HEK293 (cell line): ENCODE results near the gene TMEM232.
"Not testable (repeated sequence)": the region's sequence is repeated elsewhere in the genome, so short reads cannot be mapped to it uniquely, and the experiment has no call there.

ENCODE experiments used
- CTCF ChIA-PET: fragments of 350-600 bp; formaldehyde crosslinking; extraction: SDS; loops from one replicate; lab custom pipeline; 2021; ENCODE audit warnings: antibody characterized with exemption; lab: Yijun Ruan, JAX
- POLR2A ChIA-PET: fragments of 300-600 bp; formaldehyde crosslinking; extraction: SDS; loops from one replicate; lab custom pipeline; 2020; ENCODE audit warnings: antibody characterized with exemption, inconsistent platforms; lab: Yijun Ruan, JAX
- H3K27ac ChIP-seq: fragments of 200-500 bp; sonication (Bioruptor generic); 2 replicates; pipeline ENCODE4 v1.5.1; 2014; ENCODE audit warnings: low read depth, low read length, control low read depth, inconsistent platforms; ENCODE audit errors: extremely low read depth
- H3K36me3 ChIP-seq, 2 experiments: fragments of 200-500 bp in 1 of 2; sonication (Bioruptor generic) in 1 of 2; 1 replicate in 1 of 2; 2 replicates in 1 of 2; pipeline ENCODE4 v1.5.1; 2014 to 2017; ENCODE audit warnings: inconsistent platforms in 2 of 2, low read length in 2 of 2; ENCODE audit not compliant: control insufficient read depth in 2 of 2, insufficient read depth in 1 of 2
- H3K4me1 ChIP-seq: fragments of 200-500 bp; sonication (Bioruptor generic); 2 replicates; pipeline ENCODE4 v1.5.1; 2014; ENCODE audit warnings: mild to moderate bottlenecking, low read length, inconsistent platforms; ENCODE audit not compliant: control insufficient read depth, insufficient read depth
- H3K4me3 ChIP-seq: 2 replicates; pipeline ENCODE4 v1.5.1; 2011; ENCODE audit warnings: low read depth, mild to moderate bottlenecking, control low read depth, low read length, moderate library complexity
- H3K9me3 ChIP-seq: fragments of 200-500 bp; sonication (Bioruptor generic); 2 replicates; pipeline ENCODE4 v1.5.1; 2014; ENCODE audit warnings: low read depth, low read length, inconsistent platforms; ENCODE audit not compliant: control insufficient read depth, insufficient read depth
- HOXA7 ChIP-seq: sonication (generic); formaldehyde crosslinking; IDR thresholded peaks from 2 replicates; pipeline ENCODE4 v1.8.1; 2022; ENCODE audit warnings: missing genetic modification reagents, borderline replicate concordance
- SP3 ChIP-seq: fragments of 450-650 bp; formaldehyde crosslinking; IDR thresholded peaks from 2 replicates; pipeline ENCODE4 v1.5.1; 2016; ENCODE audit warnings: missing biosample characterization, missing genetic modification characterization
- ZBTB48 ChIP-seq: fragments of 450-650 bp; formaldehyde crosslinking; IDR thresholded peaks from 2 replicates; pipeline ENCODE4 v1.5.1; 2016; ENCODE audit warnings: missing biosample characterization, missing genetic modification characterization
- ZBTB7A ChIP-seq: fragments of 450-650 bp; formaldehyde crosslinking; IDR thresholded peaks from 2 replicates; pipeline ENCODE4 v1.5.1; 2016; ENCODE audit warnings: low read depth, missing biosample characterization, missing genetic modification characterization
- ZBTB8A ChIP-seq: fragments of 450-650 bp; formaldehyde crosslinking; IDR thresholded peaks from 2 replicates; pipeline ENCODE4 v1.5.1; 2016; ENCODE audit warnings: missing biosample characterization, missing genetic modification characterization
- ZNF140 ChIP-seq: fragments of 450-650 bp; formaldehyde crosslinking; IDR thresholded peaks from 2 replicates; pipeline ENCODE4 v1.5.1; 2016; ENCODE audit warnings: missing biosample characterization, missing genetic modification characterization
- ZNF155 ChIP-seq: fragments of 450-650 bp; formaldehyde crosslinking; IDR thresholded peaks from 2 replicates; pipeline ENCODE4 v1.5.1; 2016; ENCODE audit warnings: missing biosample characterization, missing genetic modification characterization
- ZNF394 ChIP-seq: fragments of 450-650 bp; formaldehyde crosslinking; IDR thresholded peaks from 2 replicates; pipeline ENCODE4 v1.5.1; 2016; ENCODE audit warnings: missing biosample characterization, missing genetic modification characterization, mild to moderate bottlenecking, moderate library complexity, borderline replicate concordance
- ZNF426 ChIP-seq: fragments of 450-650 bp; formaldehyde crosslinking; IDR thresholded peaks from 2 replicates; pipeline ENCODE4 v1.5.1; 2017; ENCODE audit warnings: missing biosample characterization, missing genetic modification characterization, mild to moderate bottlenecking, inconsistent platforms, moderate library complexity
- ZNF510 ChIP-seq: fragments of 450-650 bp; formaldehyde crosslinking; IDR thresholded peaks from 2 replicates; pipeline ENCODE4 v1.5.1; 2018; ENCODE audit warnings: mild to moderate bottlenecking, missing genetic modification characterization, missing biosample characterization; ENCODE audit not compliant: insufficient replicate concordance
- ZNF555 ChIP-seq: fragments of 450-650 bp; formaldehyde crosslinking; conservative IDR thresholded peaks from 2 replicates; pipeline ENCODE4 v1.5.1; 2017; ENCODE audit warnings: missing biosample characterization, mild to moderate bottlenecking, missing genetic modification characterization, inconsistent platforms
- ZNF558 ChIP-seq: fragments of 450-650 bp; formaldehyde crosslinking; IDR thresholded peaks from 2 replicates; pipeline ENCODE4 v1.5.1; 2016; ENCODE audit warnings: missing biosample characterization, missing genetic modification characterization
- ZNF623 ChIP-seq: fragments of 450-650 bp; formaldehyde crosslinking; IDR thresholded peaks from 2 replicates; pipeline ENCODE4 v1.5.1; 2016; ENCODE audit warnings: missing biosample characterization, missing genetic modification characterization
- ZNF677 ChIP-seq: fragments of 450-650 bp; IDR thresholded peaks from 2 replicates; pipeline ENCODE4 v1.5.0; 2018; ENCODE audit warnings: missing biosample characterization, mild to moderate bottlenecking, missing genetic modification characterization, moderate library complexity
- ZNF777 ChIP-seq: fragments of 450-650 bp; formaldehyde crosslinking; IDR thresholded peaks from 2 replicates; pipeline ENCODE4 v1.5.1; 2017; ENCODE audit warnings: missing biosample characterization, missing genetic modification characterization, borderline replicate concordance
- ZNF791 ChIP-seq: fragments of 450-650 bp; formaldehyde crosslinking; IDR thresholded peaks from 2 replicates; pipeline ENCODE4 v1.5.1; 2016; ENCODE audit warnings: missing biosample characterization, missing genetic modification characterization
- TF ChIP-seq, protein P1 (sequence below): fragments of 450-650 bp; formaldehyde crosslinking; conservative IDR thresholded peaks from 2 replicates; pipeline ENCODE4 v1.5.1; 2016; ENCODE audit warnings: low read depth, missing biosample characterization, missing genetic modification characterization
- TF ChIP-seq, protein P2 (sequence below): fragments of 450-650 bp; formaldehyde crosslinking; conservative IDR thresholded peaks from 2 replicates; pipeline ENCODE4 v1.5.1; 2016; ENCODE audit warnings: low read depth, missing biosample characterization, missing genetic modification characterization

Gene TMEM232

DNA sequence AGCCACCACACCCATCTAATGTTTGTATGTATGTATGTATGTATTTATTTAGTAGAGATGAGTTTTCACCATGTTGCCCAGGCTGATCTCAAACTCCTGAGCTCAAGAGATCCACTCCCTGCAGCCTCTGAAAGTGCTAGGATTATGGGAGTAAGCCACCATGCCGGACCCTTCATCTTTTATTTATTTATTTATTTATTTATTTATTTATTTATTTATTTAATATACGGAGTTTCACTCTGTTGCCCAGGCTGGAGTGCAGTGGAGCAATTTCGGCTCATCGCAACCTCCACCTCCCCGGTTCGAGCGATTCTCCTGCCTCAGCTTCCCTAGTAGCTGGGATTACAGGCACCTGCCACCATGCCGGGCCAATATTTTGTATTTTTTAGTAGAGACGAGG lies 49.9 kb downstream of the TMEM232 start:
- H3K4me3 ChIP-seq, POLR2A ChIA-PET, H3K36me3 ChIP-seq, CTCF ChIA-PET, H3K4me1 ChIP-seq, H3K9me3 ChIP-seq, H3K27ac ChIP-seq: not testable (repeated sequence)
- TF ChIP-seq ZNF623 (tag by site-specific recombination): peak; percentile 37; the same call in 1 of the 2 replicates
- TF ChIP-seq, protein P1, sequence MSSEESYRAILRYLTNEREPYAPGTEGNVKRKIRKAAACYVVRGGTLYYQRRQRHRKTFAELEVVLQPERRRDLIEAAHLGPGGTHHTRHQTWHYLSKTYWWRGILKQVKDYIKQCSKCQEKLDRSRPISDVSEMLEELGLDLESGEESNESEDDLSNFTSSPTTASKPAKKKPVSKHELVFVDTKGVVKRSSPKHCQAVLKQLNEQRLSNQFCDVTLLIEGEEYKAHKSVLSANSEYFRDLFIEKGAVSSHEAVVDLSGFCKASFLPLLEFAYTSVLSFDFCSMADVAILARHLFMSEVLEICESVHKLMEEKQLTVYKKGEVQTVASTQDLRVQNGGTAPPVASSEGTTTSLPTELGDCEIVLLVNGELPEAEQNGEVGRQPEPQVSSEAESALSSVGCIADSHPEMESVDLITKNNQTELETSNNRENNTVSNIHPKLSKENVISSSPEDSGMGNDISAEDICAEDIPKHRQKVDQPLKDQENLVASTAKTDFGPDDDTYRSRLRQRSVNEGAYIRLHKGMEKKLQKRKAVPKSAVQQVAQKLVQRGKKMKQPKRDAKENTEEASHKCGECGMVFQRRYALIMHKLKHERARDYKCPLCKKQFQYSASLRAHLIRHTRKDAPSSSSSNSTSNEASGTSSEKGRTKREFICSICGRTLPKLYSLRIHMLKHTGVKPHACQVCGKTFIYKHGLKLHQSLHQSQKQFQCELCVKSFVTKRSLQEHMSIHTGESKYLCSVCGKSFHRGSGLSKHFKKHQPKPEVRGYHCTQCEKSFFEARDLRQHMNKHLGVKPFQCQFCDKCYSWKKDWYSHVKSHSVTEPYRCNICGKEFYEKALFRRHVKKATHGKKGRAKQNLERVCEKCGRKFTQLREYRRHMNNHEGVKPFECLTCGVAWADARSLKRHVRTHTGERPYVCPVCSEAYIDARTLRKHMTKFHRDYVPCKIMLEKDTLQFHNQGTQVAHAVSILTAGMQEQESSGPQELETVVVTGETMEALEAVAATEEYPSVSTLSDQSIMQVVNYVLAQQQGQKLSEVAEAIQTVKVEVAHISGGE (tag by site-specific recombination): peak; percentile 68
- peak; percentile 43; the same call in 1 of the 2 replicates for TF ChIP-seq ZNF140 (tag by site-specific recombination)
- 0 out of 2 replicates have a peak, but pooled peaks have one; percentile 31 for TF ChIP-seq ZBTB8A (tag by site-specific recombination)
- peak; percentile 10 for TF ChIP-seq ZNF510 (tag by site-specific recombination)
- TF ChIP-seq, protein P2, sequence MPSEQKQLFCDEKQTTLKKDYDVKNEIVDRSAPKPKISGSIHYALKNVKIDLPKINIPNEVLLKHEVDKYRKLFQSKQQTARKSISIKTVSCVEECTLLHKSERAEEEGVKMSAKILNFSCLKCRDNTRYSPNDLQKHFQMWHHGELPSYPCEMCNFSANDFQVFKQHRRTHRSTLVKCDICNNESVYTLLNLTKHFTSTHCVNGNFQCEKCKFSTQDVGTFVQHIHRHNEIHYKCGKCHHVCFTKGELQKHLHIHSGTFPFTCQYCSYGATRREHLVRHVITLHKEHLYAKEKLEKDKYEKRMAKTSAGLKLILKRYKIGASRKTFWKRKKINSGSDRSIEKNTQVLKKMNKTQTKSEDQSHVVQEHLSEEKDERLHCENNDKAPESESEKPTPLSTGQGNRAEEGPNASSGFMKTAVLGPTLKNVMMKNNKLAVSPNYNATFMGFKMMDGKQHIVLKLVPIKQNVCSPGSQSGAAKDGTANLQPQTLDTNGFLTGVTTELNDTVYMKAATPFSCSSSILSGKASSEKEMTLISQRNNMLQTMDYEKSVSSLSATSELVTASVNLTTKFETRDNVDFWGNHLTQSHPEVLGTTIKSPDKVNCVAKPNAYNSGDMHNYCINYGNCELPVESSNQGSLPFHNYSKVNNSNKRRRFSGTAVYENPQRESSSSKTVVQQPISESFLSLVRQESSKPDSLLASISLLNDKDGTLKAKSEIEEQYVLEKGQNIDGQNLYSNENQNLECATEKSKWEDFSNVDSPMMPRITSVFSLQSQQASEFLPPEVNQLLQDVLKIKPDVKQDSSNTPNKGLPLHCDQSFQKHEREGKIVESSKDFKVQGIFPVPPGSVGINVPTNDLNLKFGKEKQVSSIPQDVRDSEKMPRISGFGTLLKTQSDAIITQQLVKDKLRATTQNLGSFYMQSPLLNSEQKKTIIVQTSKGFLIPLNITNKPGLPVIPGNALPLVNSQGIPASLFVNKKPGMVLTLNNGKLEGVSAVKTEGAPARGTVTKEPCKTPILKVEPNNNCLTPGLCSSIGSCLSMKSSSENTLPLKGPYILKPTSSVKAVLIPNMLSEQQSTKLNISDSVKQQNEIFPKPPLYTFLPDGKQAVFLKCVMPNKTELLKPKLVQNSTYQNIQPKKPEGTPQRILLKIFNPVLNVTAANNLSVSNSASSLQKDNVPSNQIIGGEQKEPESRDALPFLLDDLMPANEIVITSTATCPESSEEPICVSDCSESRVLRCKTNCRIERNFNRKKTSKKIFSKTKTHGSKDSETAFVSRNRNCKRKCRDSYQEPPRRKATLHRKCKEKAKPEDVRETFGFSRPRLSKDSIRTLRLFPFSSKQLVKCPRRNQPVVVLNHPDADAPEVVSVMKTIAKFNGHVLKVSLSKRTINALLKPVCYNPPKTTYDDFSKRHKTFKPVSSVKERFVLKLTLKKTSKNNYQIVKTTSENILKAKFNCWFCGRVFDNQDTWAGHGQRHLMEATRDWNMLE (tag by site-specific recombination): peak; percentile 70; the same call in 1 of the 2 replicates
- TF ChIP-seq ZNF394 (tag by site-specific recombination): peak; percentile 73; the same call in 1 of the 2 replicates
- TF ChIP-seq ZNF426: peak; percentile 64
- TF ChIP-seq ZNF555: peak; percentile 61

DNA sequence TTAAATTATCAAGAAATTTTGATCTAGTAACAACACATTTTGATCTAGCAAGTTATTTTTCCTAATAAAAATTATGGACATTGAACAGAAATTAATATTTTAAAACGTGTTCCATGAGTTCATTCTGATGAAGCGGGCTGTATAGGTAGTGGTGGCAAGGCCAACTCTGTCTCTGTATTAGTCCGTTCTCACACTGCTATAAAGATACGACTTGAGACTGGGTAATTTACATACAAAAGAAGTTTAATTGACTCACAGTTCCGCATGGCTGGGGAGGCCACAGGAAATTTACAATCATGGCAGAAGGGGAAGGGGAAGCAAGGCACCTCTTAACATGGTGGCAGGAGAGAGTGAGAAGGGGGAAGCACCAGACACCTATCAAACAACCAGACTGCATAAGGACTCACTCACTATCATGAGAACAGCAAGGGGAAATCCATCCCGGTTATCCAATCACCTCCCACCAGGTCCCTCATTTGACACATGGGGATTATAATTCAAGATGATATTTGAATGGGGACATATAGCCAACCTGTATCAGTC lies 61.2 kb downstream of the TMEM232 start:
- Histone ChIP-seq H3K27ac (no peak overlapping the region), H3K36me3 (no peaks in the 10 kb centered on the region), H3K4me1 (no peaks in the 10 kb centered on the region), H3K4me3 (no peak overlapping the region), H3K9me3 (no peaks in the 10 kb centered on the region)
- CTCF ChIA-PET: interaction anchor here (1.0 kb wide), 1 partner anchor 40 kb away, joined by 3 read pairs; no protein-coding TSS in a partner anchor
- no peak for TF ChIP-seq ZNF777 (tag by site-specific recombination)
- TF ChIP-seq ZBTB48 (tag by site-specific recombination): no peak
- no peak for TF ChIP-seq HOXA7 (CRISPR knock-in tag)
- no peak for TF ChIP-seq ZNF155 (tag by site-specific recombination)
- TF ChIP-seq ZNF677 (tag by site-specific recombination): no peak
- TF ChIP-seq ZNF791: no peak
- no peak for TF ChIP-seq ZBTB7A (tag by site-specific recombination)
- no peak for TF ChIP-seq SP3
- no peak for TF ChIP-seq ZNF558 (tag by site-specific recombination)
- POLR2A ChIA-PET: no interaction called here
